ENCODE results near the gene COL4A6. TPM values are rescaled to one million over a fixed set of nuclear protein-coding genes. Genes with fewer than 3 reads are reported as not detected.

Gene COL4A6
- total RNA-seq, 1 donor from 2014 or later, result 1.8 TPM

DNA sequence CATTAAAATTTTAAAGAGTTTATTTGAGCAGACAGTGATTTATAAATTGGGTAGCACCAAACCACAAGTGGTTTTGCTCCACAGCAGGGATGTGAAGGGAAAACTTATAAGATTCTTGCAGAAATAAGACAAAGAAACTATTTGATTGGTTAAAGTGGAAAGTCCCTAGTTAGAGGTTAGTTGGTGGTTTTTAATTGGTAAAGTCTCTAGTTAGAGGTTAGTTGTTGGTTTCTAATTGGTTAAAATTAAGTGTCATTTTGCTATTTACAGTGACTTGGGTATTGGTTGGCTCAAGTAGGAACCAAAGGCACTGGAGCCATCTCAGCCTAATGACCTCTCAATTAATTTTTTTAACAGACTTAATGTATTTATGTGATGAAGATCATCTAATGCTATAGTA is 323.7 kb downstream of the COL4A6 start:
- TF ChIP-seq, protein P1, sequence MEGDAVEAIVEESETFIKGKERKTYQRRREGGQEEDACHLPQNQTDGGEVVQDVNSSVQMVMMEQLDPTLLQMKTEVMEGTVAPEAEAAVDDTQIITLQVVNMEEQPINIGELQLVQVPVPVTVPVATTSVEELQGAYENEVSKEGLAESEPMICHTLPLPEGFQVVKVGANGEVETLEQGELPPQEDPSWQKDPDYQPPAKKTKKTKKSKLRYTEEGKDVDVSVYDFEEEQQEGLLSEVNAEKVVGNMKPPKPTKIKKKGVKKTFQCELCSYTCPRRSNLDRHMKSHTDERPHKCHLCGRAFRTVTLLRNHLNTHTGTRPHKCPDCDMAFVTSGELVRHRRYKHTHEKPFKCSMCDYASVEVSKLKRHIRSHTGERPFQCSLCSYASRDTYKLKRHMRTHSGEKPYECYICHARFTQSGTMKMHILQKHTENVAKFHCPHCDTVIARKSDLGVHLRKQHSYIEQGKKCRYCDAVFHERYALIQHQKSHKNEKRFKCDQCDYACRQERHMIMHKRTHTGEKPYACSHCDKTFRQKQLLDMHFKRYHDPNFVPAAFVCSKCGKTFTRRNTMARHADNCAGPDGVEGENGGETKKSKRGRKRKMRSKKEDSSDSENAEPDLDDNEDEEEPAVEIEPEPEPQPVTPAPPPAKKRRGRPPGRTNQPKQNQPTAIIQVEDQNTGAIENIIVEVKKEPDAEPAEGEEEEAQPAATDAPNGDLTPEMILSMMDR (IDR thresholded peaks at IDR 0.05; ENCODE audit: insufficient read depth, low read length, poor library complexity, severe bottlenecking), result no peak
- no peaks in the 10 kb centered on the region for H3K27me3 ChIP-seq (ENCODE audit: control insufficient read depth, insufficient read depth, low read length)
- no peak for DNase-seq (ENCODE audit: low read depth)

More for the DNA sequence above, 323.7 kb downstream of the COL4A6 start:
- Histone ChIP-seq H3K36me3 (ENCODE audit: control insufficient read depth, insufficient read depth, low read length) (no peaks in the 10 kb centered on the region), H3K4me3 (ENCODE audit: low read depth, low read length) (no peak overlapping the region)

Other genes with a start within 250 kb of the COL4A6 start
- 17.8 and 23.8 TPM in 2 replicates for gene COL4A5, start 1.4 kb upstream of the COL4A6 start, total RNA-seq